Measurements from ENCODE around the gene LHFPL2.
A peak's percentile ranks its signal among the peaks of the same experiment; 100 is the strongest.
"Not testable (repeated sequence)": the region's sequence is repeated elsewhere in the genome, so short reads cannot be mapped to it uniquely, and the experiment has no call there.

LHFPL2 gene

DNA sequence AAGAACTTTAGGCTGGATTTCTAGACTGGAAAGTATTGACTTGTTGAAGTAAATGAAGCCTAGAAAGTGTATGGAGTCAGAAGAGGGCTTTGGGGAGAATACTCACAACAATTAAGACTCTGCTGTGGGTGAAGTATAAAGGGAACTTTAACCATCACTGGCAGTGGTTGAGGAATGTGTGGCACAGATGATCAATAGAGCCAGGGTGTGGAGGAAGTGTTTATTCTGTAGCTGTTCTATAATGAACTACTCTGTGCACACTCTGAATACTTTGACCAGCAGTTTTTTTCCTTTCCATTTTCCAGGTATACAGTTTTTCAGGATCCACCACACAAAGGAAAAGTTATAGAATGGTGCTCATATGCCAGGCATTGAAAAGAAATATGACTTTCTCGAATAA is 181.4 kb downstream of the LHFPL2 start:
- Histone ChIP-seq H3K4me3 (no peak overlapping the region), H3K9me3 (no peaks in the 10 kb centered on the region), H3K27me3 (ENCODE audit: low read depth) (no peaks in the 10 kb centered on the region), H3K36me3 (replicated peaks) (no peaks in the 10 kb centered on the region), H3K4me1 (no peaks in the 10 kb centered on the region)
- DNase-seq (ENCODE audit: low spot score in 2 of 2) = no peak
- in situ Hi-C loops (cut with MboI; ENCODE audit: low sequenced_read_pairs) = no loop called here

DNA sequence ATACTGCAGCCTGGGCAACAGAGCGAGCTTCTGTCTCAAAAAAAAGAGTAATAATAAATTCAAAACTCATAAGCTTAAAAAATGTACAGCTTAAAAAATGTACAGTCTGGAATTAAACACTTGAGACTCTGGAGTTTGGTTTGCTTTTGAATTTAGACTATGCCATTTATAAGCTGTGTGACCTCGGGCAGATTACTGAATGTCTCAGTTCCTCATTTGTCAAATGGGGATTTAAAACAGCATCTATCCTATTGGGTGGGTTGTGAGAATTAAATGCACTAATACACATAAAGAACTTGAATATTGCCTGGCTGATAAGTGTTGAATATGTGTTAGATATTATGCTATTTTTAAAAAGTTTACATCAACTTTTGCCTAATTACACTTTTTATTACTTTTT is 189.7 kb downstream of the LHFPL2 start:
- in situ Hi-C loops (cut with MboI; ENCODE audit: low sequenced_read_pairs) = no loop called here

DNA sequence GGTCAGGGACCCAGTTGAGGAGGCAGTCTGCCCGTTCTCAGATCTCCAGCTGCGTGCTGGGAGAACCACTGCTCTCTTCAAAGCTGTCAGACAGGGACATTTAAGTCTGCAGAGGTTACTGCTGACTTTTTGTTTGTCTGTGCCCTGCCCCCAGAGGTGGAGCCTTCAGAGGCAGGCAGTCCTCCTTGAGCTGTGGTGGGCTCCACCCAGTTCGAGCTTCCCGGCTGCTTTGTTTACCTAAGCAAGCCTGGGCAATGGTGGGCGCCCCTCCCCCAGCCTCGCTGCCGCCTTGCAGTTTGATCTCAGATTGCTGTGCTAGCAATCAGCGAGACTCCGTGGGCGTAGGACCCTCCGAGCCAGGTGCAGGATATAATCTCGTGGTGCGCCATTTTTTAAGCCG is 191.1 kb downstream of the LHFPL2 start:
- H3K36me3 ChIP-seq (replicated peaks); H3K4me1 ChIP-seq; H3K4me3 ChIP-seq; H3K27me3 ChIP-seq (ENCODE audit: low read depth); in situ Hi-C loops (cut with MboI; ENCODE audit: low sequenced_read_pairs); H3K9me3 ChIP-seq: not testable (repeated sequence)
- peak in 1 of 2 experiments; percentile 29 for DNase-seq (ENCODE audit: low spot score in 2 of 2)

More for the DNA sequence above, 189.7 kb downstream of the LHFPL2 start:
- H3K4me3 ChIP-seq = no peak overlapping the region
- no peak for DNase-seq (ENCODE audit: low spot score in 2 of 2)
- H3K9me3 ChIP-seq = no peaks in the 10 kb centered on the region
- no peaks in the 10 kb centered on the region for H3K4me1 ChIP-seq
- H3K27me3 ChIP-seq (ENCODE audit: low read depth) = no peaks in the 10 kb centered on the region
- H3K36me3 ChIP-seq (replicated peaks) = no peaks in the 10 kb centered on the region

DNA sequence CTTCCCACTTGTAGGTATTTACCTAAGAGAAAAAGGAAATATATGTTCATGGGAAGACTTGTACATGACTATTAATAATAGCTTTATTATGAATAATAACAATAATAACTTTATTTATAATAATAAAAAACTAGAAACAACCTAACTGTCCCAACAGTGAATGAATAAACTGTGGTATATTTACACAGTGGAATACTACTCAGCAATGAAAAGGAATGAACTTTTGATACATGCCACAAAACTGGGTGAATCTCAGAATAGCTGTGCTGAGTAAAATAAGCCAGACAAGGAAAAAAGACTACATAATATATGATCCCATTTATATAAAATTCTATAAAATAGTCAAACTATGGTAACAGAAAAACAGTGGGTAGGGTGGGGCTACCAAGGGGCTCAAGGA is 199.5 kb downstream of the LHFPL2 start:
- Histone ChIP-seq H3K9me3 (no peaks in the 10 kb centered on the region), H3K4me3 (no peak overlapping the region), H3K4me1 (no peaks in the 10 kb centered on the region; the same call in 1 of the 2 replicates), H3K27me3 (ENCODE audit: low read depth) (no peaks in the 10 kb centered on the region), H3K36me3 (replicated peaks) (no peaks in the 10 kb centered on the region)
- in situ Hi-C loops (cut with MboI; ENCODE audit: low sequenced_read_pairs) = no loop called here
- no peak for DNase-seq (ENCODE audit: low spot score in 2 of 2)

DNA sequence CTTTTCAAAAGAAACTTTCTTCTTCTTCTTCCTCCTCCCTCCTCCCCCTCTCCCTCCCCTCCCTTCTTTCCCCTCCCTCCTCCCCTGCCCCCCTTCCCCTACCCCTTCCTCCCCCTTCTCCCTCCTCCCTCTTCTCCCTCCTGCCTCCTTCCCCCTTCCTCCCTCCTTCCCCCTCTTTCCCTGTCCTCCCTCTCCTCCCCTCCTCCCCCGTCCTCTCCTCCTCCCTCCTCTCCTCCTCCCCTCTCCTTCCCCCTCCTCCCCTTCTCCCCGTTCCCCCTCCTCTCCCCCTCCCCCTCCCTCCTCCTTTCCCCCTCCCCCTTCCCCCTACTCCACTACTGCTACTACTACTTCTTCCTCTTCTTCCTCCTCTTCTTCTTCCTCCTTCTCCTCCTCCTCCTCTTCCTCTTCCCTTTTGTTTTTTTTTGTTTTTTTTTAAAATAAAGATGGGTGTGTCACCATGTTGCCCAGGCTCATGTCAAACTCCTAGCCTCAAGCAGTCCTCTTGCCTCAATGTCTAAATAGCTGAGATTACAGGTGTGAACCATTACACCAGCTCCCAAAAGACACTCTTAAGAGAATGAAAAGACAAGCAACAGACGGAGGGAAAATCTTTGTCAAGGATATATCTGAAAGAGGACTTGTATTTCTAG is 200.7 kb downstream of the LHFPL2 start:
- Histone ChIP-seq H3K27me3 (ENCODE audit: low read depth) (no peaks in the 10 kb centered on the region), H3K36me3 (replicated peaks) (no peaks in the 10 kb centered on the region), H3K4me1 (no peaks in the 10 kb centered on the region; the same call in 1 of the 2 replicates), H3K4me3 (no peak overlapping the region), H3K9me3 (no peaks in the 10 kb centered on the region)
- in situ Hi-C loops (cut with MboI; ENCODE audit: low sequenced_read_pairs) = no loop called here
- no peak for DNase-seq (ENCODE audit: low spot score in 2 of 2)

Data from HAP-1 (cell line).